Measurements from ENCODE around the gene DNM3. TPM values are rescaled to one million over a fixed set of nuclear protein-coding genes. Genes with fewer than 3 reads are reported as not detected.

The DNM3 gene
- total and polyA plus RNA-seq, 2 donors (not counting 1 experiment from before 2014, with no cell fraction given), result 1.0 to 1.3 TPM

GRCh38 chr1:171972846-171973245 is 131.5 kb downstream of the DNM3 start:
- Mint-ChIP-seq H3K9me3 (ENCODE audit: insufficient read depth) (peaks cover 5% of the 10 kb centered on the region), H3K27ac (no peak overlapping the region), H3K4me3 (no peak overlapping the region), H3K4me1 (no peaks in the 10 kb centered on the region), H3K27me3 (no peaks in the 10 kb centered on the region)
- H2AFZ ChIP-seq (ENCODE audit: insufficient read depth, low read depth, low read length, poor library complexity, severe bottlenecking), result no peak overlapping the region
- TF ChIP-seq CTCF (IDR thresholded peaks at IDR 0.05) (no peak), EZH2 (IDR thresholded peaks at IDR 0.05; ENCODE audit: borderline replicate concordance, insufficient read depth, low read depth, low read length, poor library complexity, severe bottlenecking) (no peak)
- WGBS (ENCODE audit: insufficient coverage), result 100% methylated on average over 3 of the region's 3 CpGs
- no peak for DNase-seq
- intact Hi-C loops (cut with micrococcal nuclease), result no loop called here
- peaks cover 0 to 1% (median 0%) of the 10 kb centered on the region in 3 donors for H3K9me3 ChIP-seq (ENCODE audit: control extremely low read depth in 1 of 3, control insufficient read depth in 2 of 3, insufficient read depth in 1 of 3, low read length in 2 of 3)
- H3K9ac ChIP-seq (ENCODE audit: low read length), result no peak overlapping the region
- H3K4me1 ChIP-seq (ENCODE audit: control insufficient read depth in 2 of 2, insufficient read depth in 2 of 2, low read length in 2 of 2), result no peaks in the 10 kb centered on the region
- no peaks in the 10 kb centered on the region for H3K36me3 ChIP-seq (replicated peaks in 1 of 2; ENCODE audit: control extremely low read depth in 1 of 2, control insufficient read depth in 1 of 2, extremely low read depth in 1 of 2, insufficient read depth in 2 of 2, low read length in 1 of 2)
- no peaks in the 10 kb centered on the region for H3K79me2 ChIP-seq (ENCODE audit: control insufficient read depth, insufficient read depth, low read length)
- H3K27me3 ChIP-seq (replicated peaks in 1 of 4; ENCODE audit: control extremely low read depth in 1 of 4, control insufficient read depth in 3 of 4, insufficient read depth in 4 of 4, low read length in 3 of 4), result no peaks in the 10 kb centered on the region
- no peak overlapping the region for H3K4me3 ChIP-seq (ENCODE audit: control extremely low read depth in 1 of 5, extremely low read depth in 1 of 5, insufficient read depth in 1 of 5, low read depth in 2 of 5, low read length in 4 of 5)
- CTCF ChIA-PET, result no interaction called here
- no peak for ATAC-seq (ENCODE audit: low read depth)
- H3K4me2 ChIP-seq (replicated peaks; ENCODE audit: low read depth, low read length, poor library complexity, severe bottlenecking), result no peak overlapping the region
- no peak overlapping the region for H3K27ac ChIP-seq (ENCODE audit: low read length in 2 of 2)
- no peaks in the 10 kb centered on the region for H4K20me1 ChIP-seq (ENCODE audit: control insufficient read depth, insufficient read depth, low read length, poor library complexity, severe bottlenecking)
- POLR2A ChIA-PET, result no interaction called here

GRCh38 chr1:171973421-171973820 is 132.1 kb downstream of the DNM3 start:
- H3K27me3 Mint-ChIP-seq, result no peaks in the 10 kb centered on the region
- ATAC-seq (ENCODE audit: low read depth) (no peak), DNase-seq (no peak)
- ChIA-PET CTCF (no interaction called here), POLR2A (no interaction called here)
- H3K36me3 ChIP-seq (replicated peaks in 1 of 2; ENCODE audit: control extremely low read depth in 1 of 2, control insufficient read depth in 1 of 2, extremely low read depth in 1 of 2, insufficient read depth in 2 of 2, low read length in 1 of 2), result no peaks in the 10 kb centered on the region
- H3K4me3 Mint-ChIP-seq, result no peak overlapping the region
- H3K4me1 ChIP-seq (ENCODE audit: control insufficient read depth in 2 of 2, insufficient read depth in 2 of 2, low read length in 2 of 2), result no peaks in the 10 kb centered on the region
- intact Hi-C loops (cut with micrococcal nuclease), result no loop called here
- peaks cover 5% of the 10 kb centered on the region for H3K9me3 Mint-ChIP-seq (ENCODE audit: insufficient read depth)
- TF ChIP-seq CTCF (IDR thresholded peaks at IDR 0.05) (no peak), EZH2 (IDR thresholded peaks at IDR 0.05; ENCODE audit: borderline replicate concordance, insufficient read depth, low read depth, low read length, poor library complexity, severe bottlenecking) (no peak)
- no peak overlapping the region for H3K27ac ChIP-seq (ENCODE audit: low read length in 2 of 2)
- H3K79me2 ChIP-seq (ENCODE audit: control insufficient read depth, insufficient read depth, low read length), result no peaks in the 10 kb centered on the region
- H3K9ac ChIP-seq (ENCODE audit: low read length), result no peak overlapping the region
- no peak overlapping the region for H3K4me2 ChIP-seq (replicated peaks; ENCODE audit: low read depth, low read length, poor library complexity, severe bottlenecking)
- no peaks in the 10 kb centered on the region for H3K4me1 Mint-ChIP-seq
- H4K20me1 ChIP-seq (ENCODE audit: control insufficient read depth, insufficient read depth, low read length, poor library complexity, severe bottlenecking), result no peaks in the 10 kb centered on the region
- H3K4me3 ChIP-seq (ENCODE audit: control extremely low read depth in 1 of 5, extremely low read depth in 1 of 5, insufficient read depth in 1 of 5, low read depth in 2 of 5, low read length in 4 of 5), result no peak overlapping the region
- peaks cover 0 to 1% (median 0%) of the 10 kb centered on the region in 3 donors for H3K9me3 ChIP-seq (ENCODE audit: control extremely low read depth in 1 of 3, control insufficient read depth in 2 of 3, insufficient read depth in 1 of 3, low read length in 2 of 3)
- H3K27me3 ChIP-seq (replicated peaks in 1 of 4; ENCODE audit: control extremely low read depth in 1 of 4, control insufficient read depth in 3 of 4, insufficient read depth in 4 of 4, low read length in 3 of 4), result no peaks in the 10 kb centered on the region
- H3K27ac Mint-ChIP-seq, result no peak overlapping the region
- H2AFZ ChIP-seq (ENCODE audit: insufficient read depth, low read depth, low read length, poor library complexity, severe bottlenecking), result no peak overlapping the region
